Spleen (tissue), 11 donors: ENCODE results near the gene MDH2. TPM values are rescaled to one million over a fixed set of nuclear protein-coding genes. Genes with fewer than 3 reads are reported as not detected.

Source experiments
- DNase-seq: peaks from one replicate; pipeline ENCODE4 v3.0.0-alpha.2; 2020
- H3K27ac ChIP-seq, 8 donors: fragments of 200-600 bp; sonication (generic) in 7 of 8; 1 replicate in 4 of 8; 2 replicates in 4 of 8; pipeline versions ENCODE4 v1.5.0 to v1.8.0; 2016 to 2021; ENCODE audit warnings: inconsistent platforms in 4 of 8, mild to moderate bottlenecking in 4 of 8, moderate library complexity in 1 of 8
- H3K27me3 ChIP-seq, 7 donors: fragments of 200-600 bp; sonication (generic) in 6 of 7; replicated peaks in 1 of 7; 1 replicate in 4 of 7; 2 replicates in 3 of 7; pipeline versions ENCODE4 v1.5.0 to v1.8.0; 2016 to 2021; ENCODE audit warnings: inconsistent platforms in 3 of 7, mild to moderate bottlenecking in 1 of 7
- H3K36me3 ChIP-seq, 6 donors: fragments of 200-600 bp; sonication (generic) in 5 of 6; 1 replicate in 4 of 6; 2 replicates in 2 of 6; pipeline versions ENCODE4 v1.5.0 to v1.8.0; 2016 to 2021; ENCODE audit warnings: inconsistent platforms in 2 of 6
- H3K4me1 ChIP-seq, 6 donors: fragments of 200-600 bp; sonication (generic) in 5 of 6; 1 replicate in 3 of 6; 2 replicates in 3 of 6; pipeline versions ENCODE4 v1.5.0 to v1.8.0; 2016 to 2021; ENCODE audit warnings: inconsistent platforms in 3 of 6
- H3K4me3 ChIP-seq, 8 donors: fragments of 200-600 bp; sonication (generic) in 7 of 8; 1 replicate in 4 of 8; 2 replicates in 4 of 8; pipeline versions ENCODE4 v1.5.0 to v1.8.0; 2016 to 2021; ENCODE audit warnings: inconsistent platforms in 4 of 8, mild to moderate bottlenecking in 4 of 8, moderate library complexity in 2 of 8
- H3K9me3 ChIP-seq, 8 donors: fragments of 200-600 bp; sonication (generic) in 7 of 8; 1 replicate in 4 of 8; 2 replicates in 4 of 8; pipeline versions ENCODE4 v1.5.0 to v1.8.0; 2016 to 2021; ENCODE audit warnings: inconsistent platforms in 4 of 8
- POLR2A ChIP-seq, 3 donors: fragments of 450-650 bp; IDR thresholded peaks; one replicate each; pipeline ENCODE4 v1.5.1; 2017; ENCODE audit warnings: antibody characterized with exemption in 3 of 3, mild to moderate bottlenecking in 1 of 3
- POLR2AphosphoS5 ChIP-seq, 3 donors: sonication (generic); formaldehyde crosslinking; IDR thresholded peaks; one replicate each; pipeline ENCODE4 v1.5.1; 2017; ENCODE audit warnings: antibody characterized with exemption in 3 of 3
- WGBS, 5 donors: extraction: QIAGEN DNeasy Blood & Tissue Kit in 3 of 5; methylation state at CpG; one replicate each; pipeline versions ENCODE4 v1.1.5 to v1.1.7; 2013 to 2018; 5-methylcytosine and 5-hydroxymethylcytosine counted together
- intact Hi-C: fragments of 100-400 bp; cut with DNase I; formaldehyde crosslinking; loops from one replicate; pipeline ENCODE4 v1.15.0; 2023; ENCODE audit warnings: low total_unique reads
- polyA plus RNA-seq, 3 donors: library from polyadenylated mRNA; stranded (reverse); fragments of 200-250 nt; gene quantifications; one replicate each; pipeline ENCODE4 v1.2.1, GENCODE V29; 2013
- total RNA-seq, 7 donors: library from RNA; depleted of rRNA in 3 of 7; stranded (reverse); fragments of >200 nt in 3 of 7; fragmentation: NEBNext Ultra II Directional in 4 of 7; extraction: Animal tissue kit (Norgen Biotek cat#: 25700) in 4 of 7; gene quantifications; one replicate each; pipeline versions ENCODE4 v1.1.0 to v1.2.1, GENCODE V29; 2016 to 2021
- TF ChIP-seq, protein P1 (sequence below), 11 experiments: fragments of 200-600 bp in 7 of 11; fragments of 450-650 bp in 4 of 11; sonication (generic) in 4 of 11; IDR thresholded peaks in 8 of 11; conservative IDR thresholded peaks in 3 of 11; 1 replicate in 7 of 11; 2 replicates in 4 of 11; pipeline versions ENCODE4 v1.4.0 to v1.8.0; 2016 to 2021; ENCODE audit warnings: antibody characterized with exemption in 11 of 11, inconsistent platforms in 4 of 11, mild to moderate bottlenecking in 1 of 11
- donor health status: healthy with polysubstance abuse.
- donor health status: DM: no; HTN: no; CAD: no; lungs with moderate emphysema.
- donor health status: DM: no; HTN: no; CAD: no.
- donor health status: Bipolar disorder and iron deficiency.
- donor health status: healthy.
- donor health status: DM: no; HTN: no; CAD: no.
- donor health status: DM: yes; HTN: yes; CAD: no.

Gene MDH2
- total and polyA plus RNA-seq, 10 donors = 45.5 to 129 (median 76.6) TPM

DNA sequence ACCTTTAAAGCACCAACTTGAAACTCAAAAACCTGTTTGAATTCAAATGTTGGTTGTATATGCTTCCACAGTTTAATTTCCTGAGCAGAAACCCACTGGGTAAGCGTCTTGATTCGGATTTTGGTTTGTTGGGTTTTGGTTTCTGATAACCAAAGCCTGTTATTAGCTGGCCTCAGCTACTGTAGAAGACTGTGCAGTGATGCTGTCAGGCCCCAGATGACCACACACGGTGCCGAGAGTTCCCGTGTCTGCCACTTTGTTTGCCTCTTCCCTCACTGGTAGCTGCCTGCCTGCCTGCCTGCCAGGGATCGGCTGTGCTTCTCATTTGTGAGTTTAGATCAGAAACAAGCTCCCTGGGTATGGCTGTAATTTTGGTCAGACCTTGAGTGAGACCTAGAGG, 5.6 kb downstream of the MDH2 start:
- H3K9me3 ChIP-seq = no peaks in the 10 kb centered on the region
- no peak overlapping the region for H3K4me3 ChIP-seq
- H3K27ac ChIP-seq = no peak overlapping the region
- DNase-seq = no peak
- H3K36me3 ChIP-seq = peaks cover 0 to 90% (median 36%) of the 10 kb centered on the region in 6 donors
- intact Hi-C loops = no loop called here
- 79 to 89% (median 84%) methylated on average over 6 of the region's 6 CpGs for WGBS, 5 donors
- TF ChIP-seq, protein P1, sequence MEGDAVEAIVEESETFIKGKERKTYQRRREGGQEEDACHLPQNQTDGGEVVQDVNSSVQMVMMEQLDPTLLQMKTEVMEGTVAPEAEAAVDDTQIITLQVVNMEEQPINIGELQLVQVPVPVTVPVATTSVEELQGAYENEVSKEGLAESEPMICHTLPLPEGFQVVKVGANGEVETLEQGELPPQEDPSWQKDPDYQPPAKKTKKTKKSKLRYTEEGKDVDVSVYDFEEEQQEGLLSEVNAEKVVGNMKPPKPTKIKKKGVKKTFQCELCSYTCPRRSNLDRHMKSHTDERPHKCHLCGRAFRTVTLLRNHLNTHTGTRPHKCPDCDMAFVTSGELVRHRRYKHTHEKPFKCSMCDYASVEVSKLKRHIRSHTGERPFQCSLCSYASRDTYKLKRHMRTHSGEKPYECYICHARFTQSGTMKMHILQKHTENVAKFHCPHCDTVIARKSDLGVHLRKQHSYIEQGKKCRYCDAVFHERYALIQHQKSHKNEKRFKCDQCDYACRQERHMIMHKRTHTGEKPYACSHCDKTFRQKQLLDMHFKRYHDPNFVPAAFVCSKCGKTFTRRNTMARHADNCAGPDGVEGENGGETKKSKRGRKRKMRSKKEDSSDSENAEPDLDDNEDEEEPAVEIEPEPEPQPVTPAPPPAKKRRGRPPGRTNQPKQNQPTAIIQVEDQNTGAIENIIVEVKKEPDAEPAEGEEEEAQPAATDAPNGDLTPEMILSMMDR (IDR thresholded peaks at IDR 0.05 in 8 of 11, conservative IDR thresholded peaks at IDR 0.05 in 3 of 11) = no peak
- TF ChIP-seq POLR2AphosphoS5 (IDR thresholded peaks at IDR 0.05) = no peak
- no peak for TF ChIP-seq POLR2A (IDR thresholded peaks at IDR 0.05)
- H3K4me1 ChIP-seq = peaks cover 6 to 75% (median 40%) of the 10 kb centered on the region in 6 donors
- H3K27me3 ChIP-seq = no peaks in the 10 kb centered on the region

DNA sequence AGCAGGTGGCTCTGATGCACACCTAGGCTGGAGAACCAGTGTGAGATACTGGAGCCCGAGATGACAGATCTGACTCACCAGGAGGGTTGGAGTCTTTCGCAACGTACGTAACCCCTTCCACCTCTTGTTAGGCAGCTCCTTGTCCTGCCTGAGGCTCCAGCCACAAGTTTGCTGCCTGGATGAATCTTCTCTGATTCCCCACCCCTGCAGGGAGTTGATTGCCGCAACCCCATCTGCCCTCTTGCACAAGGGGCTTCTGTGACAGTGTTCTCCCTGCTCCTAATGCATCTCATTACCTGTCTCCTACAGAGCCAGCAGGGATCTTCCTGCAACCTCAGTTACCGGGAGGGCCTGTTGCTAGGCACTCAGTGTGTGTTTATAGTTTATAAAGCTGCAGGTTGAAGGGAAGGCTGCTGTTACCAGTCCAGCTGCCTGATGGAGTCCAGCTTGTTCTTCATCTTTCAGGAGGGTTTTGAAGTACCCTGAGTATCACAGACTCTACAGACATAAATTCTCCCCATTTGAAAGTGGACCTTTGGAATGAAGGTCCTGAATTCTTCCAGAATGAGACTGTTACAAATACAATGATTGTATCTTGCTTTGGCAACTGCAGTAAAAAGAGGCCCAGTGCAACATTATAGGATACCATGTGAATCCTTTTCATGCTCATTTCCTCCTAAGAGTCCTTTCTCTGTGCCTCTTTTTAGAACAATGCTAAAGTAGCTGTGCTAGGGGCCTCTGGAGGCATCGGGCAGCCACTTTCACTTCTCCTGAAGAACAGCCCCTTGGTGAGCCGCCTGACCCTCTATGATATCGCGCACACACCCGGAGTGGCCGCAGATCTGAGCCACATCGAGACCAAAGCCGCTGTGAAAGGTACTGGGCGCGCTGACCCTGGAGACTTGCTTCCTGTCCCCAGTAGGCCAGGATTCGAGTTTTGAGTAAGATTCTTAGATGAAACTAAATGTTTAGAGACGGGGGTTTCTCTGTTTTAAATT, 6.5 kb downstream of the MDH2 start:
- Histone ChIP-seq H3K36me3 (peaks cover 3 to 99% (median 46%) of the 10 kb centered on the region in 6 donors), H3K4me1 (peaks cover under 1 to 67% (median 33%) of the 10 kb centered on the region in 6 donors), H3K9me3 (no peaks in the 10 kb centered on the region), H3K4me3 (no peak overlapping the region), H3K27me3 (no peaks in the 10 kb centered on the region), H3K27ac (no peak overlapping the region)
- intact Hi-C loops = no loop called here
- DNase-seq = no peak
- 71 to 94% (median 82%) methylated on average over 18 of the region's 18 CpGs for WGBS, 5 donors
- no peak for TF ChIP-seq POLR2AphosphoS5 (IDR thresholded peaks at IDR 0.05)
- TF ChIP-seq, protein P1 (IDR thresholded peaks at IDR 0.05 in 8 of 11, conservative IDR thresholded peaks at IDR 0.05 in 3 of 11) = no peak
- no peak for TF ChIP-seq POLR2A (IDR thresholded peaks at IDR 0.05)

DNA sequence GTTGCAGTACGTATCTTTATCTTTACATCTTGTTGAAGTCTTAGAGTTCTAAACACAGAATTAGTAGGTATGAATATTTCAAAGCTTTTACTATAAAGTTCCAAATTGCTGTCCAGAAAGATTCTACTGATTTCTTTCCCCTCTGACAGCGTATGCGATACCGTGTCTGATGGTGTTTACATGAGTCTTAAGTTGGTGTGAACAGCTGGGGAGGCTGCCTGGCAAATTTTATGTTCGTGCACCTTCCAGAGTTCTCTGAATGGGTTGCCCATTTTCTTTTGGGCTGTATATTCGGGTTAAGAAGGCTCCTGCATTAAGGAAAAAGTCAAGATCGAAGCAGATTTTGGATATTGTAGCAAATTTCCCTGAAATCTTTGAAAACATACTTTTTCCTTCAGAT, 8.3 kb downstream of the MDH2 start:
- no peak for DNase-seq
- H3K4me1 ChIP-seq = peaks cover 0 to 51% (median 21%) of the 10 kb centered on the region in 6 donors
- intact Hi-C loops = no loop called here
- H3K27ac ChIP-seq = peak overlapping the region in 7 of 8 donors; percentile 62 to 88 (median 78)
- peaks cover 3 to 100% (median 64%) of the 10 kb centered on the region in 6 donors for H3K36me3 ChIP-seq
- no peaks in the 10 kb centered on the region for H3K27me3 ChIP-seq
- 86 to 96% (median 91%) methylated on average over 7 of the region's 7 CpGs for WGBS, 5 donors
- H3K4me3 ChIP-seq = no peak overlapping the region
- H3K9me3 ChIP-seq = no peaks in the 10 kb centered on the region
- TF ChIP-seq, protein P1 (IDR thresholded peaks at IDR 0.05 in 8 of 11, conservative IDR thresholded peaks at IDR 0.05 in 3 of 11) = no peak
- no peak for TF ChIP-seq POLR2AphosphoS5 (IDR thresholded peaks at IDR 0.05)
- no peak for TF ChIP-seq POLR2A (IDR thresholded peaks at IDR 0.05)
